Prostate gland (tissue), 2 donors: Measurements from ENCODE around the gene GNAQ. TPM values are rescaled to one million over a fixed set of nuclear protein-coding genes. Genes with fewer than 3 reads are reported as not detected.
A peak's percentile ranks its signal among the peaks of the same experiment; 100 is the strongest.

Experiments
- DNase-seq: peaks from one replicate; pipeline ENCODE4 v3.0.0-alpha.2; 2019; ENCODE audit warnings: low spot score
- H3K27ac ChIP-seq, 2 donors: fragments of 200-600 bp; sonication (generic); 2 replicates each; pipeline ENCODE4 v1.5.1; 2017 to 2019
- H3K27me3 ChIP-seq: fragments of 200-600 bp; sonication (generic); replicated peaks from 2 replicates; pipeline ENCODE4 v1.5.1; 2019; ENCODE audit not compliant: insufficient read depth
- H3K36me3 ChIP-seq, 2 donors: fragments of 200-600 bp; sonication (generic); 1 replicate in 1 of 2; 2 replicates in 1 of 2; pipeline versions ENCODE4 v1.5.1 to v1.8.1; 2017 to 2019
- H3K4me1 ChIP-seq: fragments of 200-600 bp; sonication (generic); replicated peaks from 2 replicates; pipeline ENCODE4 v1.5.1; 2019
- H3K4me3 ChIP-seq, 2 donors: fragments of 200-600 bp; sonication (generic); 2 replicates each; pipeline ENCODE4 v1.5.1; 2017 to 2019
- H3K9me3 ChIP-seq: fragments of 200-600 bp; sonication (generic); 2 replicates; pipeline ENCODE4 v1.5.1; 2017
- CTCF ChIP-seq, 4 experiments: fragments of 200-600 bp in 2 of 4; fragments of 450-650 bp in 2 of 4; sonication (generic) in 2 of 4; IDR thresholded peaks; 1 replicate in 3 of 4; 2 replicates in 1 of 4; pipeline ENCODE4 v1.5.1; 2016 to 2019; ENCODE audit warnings: antibody characterized with exemption in 4 of 4, mild to moderate bottlenecking in 2 of 4, moderate library complexity in 2 of 4
- POLR2A ChIP-seq: fragments of 450-650 bp; IDR thresholded peaks from one replicate; pipeline ENCODE4 v1.6.1; 2016; ENCODE audit warnings: antibody characterized with exemption, mild to moderate bottlenecking
- POLR2AphosphoS5 ChIP-seq: sonication (generic); formaldehyde crosslinking; IDR thresholded peaks from one replicate; pipeline ENCODE4 v1.6.1; 2017; ENCODE audit warnings: antibody characterized with exemption
- WGBS: methylation state at CpG from one replicate; pipeline ENCODE4 v1.1.5; 2018; 5-methylcytosine and 5-hydroxymethylcytosine counted together
- intact Hi-C: fragments of 100-400 bp; cut with DNase I; formaldehyde crosslinking; loops from one replicate; pipeline ENCODE4 v1.14.2; 2022
- total RNA-seq, 2 donors: library from RNA; depleted of rRNA; stranded (reverse); fragments of >200 nt; gene quantifications; one replicate each; pipeline ENCODE4 v1.1.0, GENCODE V29; 2016

Gene GNAQ
- total RNA-seq, 2 donors from 2014 or later, result 35.0 to 43.7 TPM

- no peak overlapping the region for H3K27ac ChIP-seq
- intact Hi-C loops, result no loop called here
- H3K36me3 ChIP-seq, result no peaks in the 10 kb centered on the region
- no peaks in the 10 kb centered on the region for H3K9me3 ChIP-seq
- WGBS, result 100% methylated on average over 1 of the region's 1 CpG
- TF ChIP-seq POLR2AphosphoS5 (no peak), POLR2A (no peak), CTCF (IDR thresholded peaks at IDR 0.05) (no peak)
- no peak overlapping the region for H3K4me3 ChIP-seq
- H3K27me3 ChIP-seq, result no peaks in the 10 kb centered on the region
- no peak for DNase-seq
- no peaks in the 10 kb centered on the region for H3K4me1 ChIP-seq
These were observed 187.8 kb downstream of the GNAQ start for GRCh38 chr9:77843871-77844155.

GRCh38 chr9:77843076-77843870, 188.3 kb downstream of the GNAQ start:
- no peaks in the 10 kb centered on the region for H3K36me3 ChIP-seq
- H3K27me3 ChIP-seq, result no peaks in the 10 kb centered on the region
- no peaks in the 10 kb centered on the region for H3K9me3 ChIP-seq
- intact Hi-C loops, result no loop called here
- DNase-seq, result no peak
- TF ChIP-seq POLR2A (no peak), POLR2AphosphoS5 (no peak), CTCF (IDR thresholded peaks at IDR 0.05) (no peak)
- 93% methylated on average over 4 of the region's 4 CpGs for WGBS
- H3K4me1 ChIP-seq, result no peaks in the 10 kb centered on the region
- H3K27ac ChIP-seq, result no peak overlapping the region
- H3K4me3 ChIP-seq, result no peak overlapping the region

GRCh38 chr9:77841739-77842386, 189.7 kb downstream of the GNAQ start:
- 69% methylated on average over 3 of the region's 3 CpGs for WGBS
- Histone ChIP-seq H3K9me3 (no peaks in the 10 kb centered on the region), H3K27ac (no peak overlapping the region), H3K36me3 (no peaks in the 10 kb centered on the region), H3K27me3 (no peaks in the 10 kb centered on the region), H3K4me3 (no peak overlapping the region), H3K4me1 (no peaks in the 10 kb centered on the region)
- intact Hi-C loops, result no loop called here
- no peak for DNase-seq
- no peak for TF ChIP-seq POLR2A
- TF ChIP-seq CTCF (IDR thresholded peaks at IDR 0.05), result peak in 2 of 4 experiments; percentile 15 to 21

- Histone ChIP-seq H3K4me1 (no peaks in the 10 kb centered on the region), H3K4me3 (no peak overlapping the region), H3K27ac (no peak overlapping the region), H3K9me3 (no peaks in the 10 kb centered on the region), H3K36me3 (no peaks in the 10 kb centered on the region), H3K27me3 (no peaks in the 10 kb centered on the region)
- DNase-seq, result no peak
- WGBS, result 60% methylated on average over 6 of the region's 6 CpGs
- TF ChIP-seq CTCF (IDR thresholded peaks at IDR 0.05), result no peak
- intact Hi-C loops, result no loop called here
These were observed 192.0 kb downstream of the GNAQ start for GRCh38 chr9:77839459-77840140.
